Medulla oblongata (tissue), 1 donor: ENCODE measurements around the gene NOL6.
"Not testable (repeated sequence)": the region's sequence is repeated elsewhere in the genome, so short reads cannot be mapped to it uniquely, and the experiment has no call there.

Experiments used
- DNase-seq: peaks from one replicate; pipeline ENCODE4 v3.0.0-alpha.2; 2015; ENCODE audit errors: extremely low spot score

NOL6 gene

GRCh38 chr9:33473643-33474352 is at the start of gene NOL6:
TSS of gene NOL6 (minus strand) at chr9:33473924. CDS start at chr9:33473842, 82 bp downstream.
- peak; percentile 100 for DNase-seq

- DNase-seq: not testable (repeated sequence)
Measured at GRCh38 chr9:33521861-33522260, 48.1 kb upstream of the NOL6 start.

GRCh38 chr9:33517934-33518577 is 44.3 kb upstream of the NOL6 start:
- not testable (repeated sequence) for DNase-seq

GRCh38 chr9:33517373-33517772 is 43.6 kb upstream of the NOL6 start:
- DNase-seq: peak; percentile 53

- not testable (repeated sequence) for DNase-seq
Measured at GRCh38 chr9:33516397-33516796, 42.7 kb upstream of the NOL6 start.

- not testable (repeated sequence) for DNase-seq
Measured at GRCh38 chr9:33515342-33515995, 41.7 kb upstream of the NOL6 start.

- DNase-seq: peak; percentile 68
Measured at GRCh38 chr9:33512535-33512934, 38.8 kb upstream of the NOL6 start.

GRCh38 chr9:33511184-33511517 is 37.4 kb upstream of the NOL6 start:
- not testable (repeated sequence) for DNase-seq

- peak; percentile 73 for DNase-seq
Measured at GRCh38 chr9:33510262-33511183, 36.8 kb upstream of the NOL6 start.

GRCh38 chr9:33506626-33507370 is 33.1 kb upstream of the NOL6 start:
- no peak for DNase-seq

GRCh38 chr9:33498387-33498786 is 24.7 kb upstream of the NOL6 start:
- DNase-seq: no peak

- not testable (repeated sequence) for DNase-seq
Measured at GRCh38 chr9:33493819-33494218, 20.1 kb upstream of the NOL6 start.

- DNase-seq: no peak
Measured at GRCh38 chr9:33489066-33489465, 15.3 kb upstream of the NOL6 start.

- DNase-seq: not testable (repeated sequence)
Measured at GRCh38 chr9:33485312-33485711, 11.6 kb upstream of the NOL6 start.

- no peak for DNase-seq
Measured at GRCh38 chr9:33480976-33481375, 7.3 kb upstream of the NOL6 start.

GRCh38 chr9:33480106-33480505 is 6.4 kb upstream of the NOL6 start:
- DNase-seq: no peak

GRCh38 chr9:33476503-33476902 is 2.8 kb upstream of the NOL6 start:
- DNase-seq: no peak

GRCh38 chr9:33475357-33475756 is 1.6 kb upstream of the NOL6 start:
- DNase-seq: no peak

GRCh38 chr9:33472881-33473615 is 676 bp downstream of the NOL6 start:
- DNase-seq: no peak

GRCh38 chr9:33472171-33472880 is 1.4 kb downstream of the NOL6 start:
- DNase-seq: no peak
